DMS114 treated with DMSO at 0.1 percent for 48 hours (cell line): ENCODE data around the gene DPP4.

Experiments
- DNase-seq: peaks from one replicate; lab custom pipeline; 2025; ENCODE audit not compliant: unreplicated experiment; lab: John Stamatoyannopoulos, UW

DPP4 gene

GRCh38 chr2:162085090-162085891, 11.3 kb upstream of the DPP4 start:
- DNase-seq = no peak

- DNase-seq = no peak
Observed at GRCh38 chr2:162084536-162084935, 10.5 kb upstream of the DPP4 start.

- DNase-seq = no peak
Observed at GRCh38 chr2:162082681-162083080, 8.7 kb upstream of the DPP4 start.

DNA sequence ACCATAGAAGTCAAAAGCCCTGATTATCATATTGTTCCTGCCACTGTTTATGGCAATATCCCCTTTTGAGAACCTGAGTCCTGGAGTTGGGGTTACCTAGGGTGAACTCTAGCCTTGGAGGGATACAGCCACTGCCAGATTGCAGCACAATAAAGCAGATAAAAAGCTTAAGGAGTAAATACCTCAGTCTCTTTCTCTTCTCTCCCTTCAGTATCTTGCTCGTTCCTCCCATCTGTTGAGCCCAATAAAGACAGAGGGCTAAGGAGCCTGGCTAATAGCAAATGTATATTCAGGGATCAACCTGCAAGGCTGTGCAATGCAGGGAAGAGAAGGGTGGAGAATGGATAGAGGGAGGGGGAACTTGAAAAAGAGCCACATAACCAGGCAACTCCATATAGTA, 8.0 kb upstream of the DPP4 start:
- DNase-seq = no peak

GRCh38 chr2:162079514-162079913, 5.5 kb upstream of the DPP4 start:
- DNase-seq = no peak

DNA sequence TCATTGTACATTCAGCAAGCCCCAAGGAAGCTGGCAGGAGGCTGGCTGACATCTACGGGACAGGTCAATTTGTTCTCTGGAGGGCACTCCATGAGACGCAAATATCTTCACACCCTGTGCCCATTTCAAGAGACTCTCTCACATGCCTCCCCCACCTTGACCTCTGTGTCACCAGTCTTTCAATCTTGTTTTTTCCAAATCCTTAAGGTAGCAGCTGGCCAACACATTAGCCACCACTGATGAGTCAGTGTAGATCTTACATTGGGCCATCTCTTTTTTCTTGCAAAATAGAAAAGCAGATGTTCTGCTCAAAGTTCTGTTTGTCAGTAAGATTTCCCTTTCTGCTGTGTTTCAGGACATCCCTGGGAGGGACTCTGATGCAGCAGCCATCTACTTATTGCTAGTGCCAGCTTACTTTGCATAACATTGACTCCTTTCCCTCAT, 1.7 kb upstream of the DPP4 start:
- DNase-seq = no peak

DNA sequence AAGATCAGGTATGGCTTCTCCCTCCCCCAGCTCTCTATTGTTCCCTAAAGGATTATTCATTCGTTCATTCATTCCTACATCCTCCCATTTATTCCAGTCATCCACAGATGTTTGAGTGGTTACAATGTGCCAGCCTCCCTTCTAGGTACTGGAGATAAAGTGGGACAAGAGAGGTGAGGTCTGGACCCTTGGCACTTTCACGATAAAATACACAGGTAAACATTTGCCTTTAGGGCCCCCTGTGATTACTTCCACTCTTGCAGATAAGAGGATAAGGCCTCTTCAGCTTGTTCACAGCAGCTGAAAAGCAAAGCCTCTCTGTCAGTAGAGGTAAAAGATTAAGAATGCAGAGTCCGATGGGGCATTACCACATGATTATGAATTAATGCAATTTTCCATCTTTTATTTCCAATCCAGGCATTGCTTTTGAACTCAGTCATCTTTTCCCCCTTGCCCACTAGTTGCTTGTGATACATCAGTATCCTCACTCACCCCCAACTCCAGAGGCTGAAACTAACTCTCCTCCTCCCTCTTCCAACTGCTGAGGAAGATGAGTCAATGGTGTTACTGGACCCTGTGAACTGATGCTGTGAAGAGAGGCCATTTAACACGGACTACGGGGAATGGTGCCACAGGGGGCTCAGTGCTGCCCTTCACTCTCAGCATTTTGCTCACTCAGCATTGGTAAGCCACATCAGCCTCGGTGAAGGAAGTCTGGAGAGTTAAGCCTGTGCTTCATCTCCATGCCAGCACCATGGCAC, 1.1 kb upstream of the DPP4 start:
- no peak for DNase-seq

GRCh38 chr2:162074632-162074895, 549 bp upstream of the DPP4 start:
- DNase-seq = no peak

- DNase-seq = no peak
Observed at GRCh38 chr2:162072976-162073887, 783 bp downstream of the DPP4 start.

- DNase-seq = no peak
Observed at GRCh38 chr2:162072181-162072702, 1.8 kb downstream of the DPP4 start.

DNA sequence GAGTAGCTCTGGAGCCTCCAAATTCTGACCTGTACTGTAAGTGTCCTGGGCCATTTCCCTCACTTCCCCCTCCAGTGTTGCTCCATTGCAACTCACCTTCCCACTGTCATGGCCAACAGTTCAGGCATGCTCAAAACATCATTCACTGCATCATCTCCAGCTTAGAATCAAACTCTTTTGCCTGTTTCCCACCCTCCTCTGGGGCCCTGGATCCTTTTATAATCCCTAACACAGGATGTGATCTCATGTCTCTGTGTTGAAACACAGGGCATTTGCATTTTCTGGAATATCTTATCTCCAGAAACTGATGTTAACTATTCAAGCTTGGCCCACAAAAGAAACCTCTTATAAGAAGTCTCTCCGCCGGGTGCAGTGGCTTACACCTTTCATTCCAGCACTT, 3.0 kb downstream of the DPP4 start:
- no peak for DNase-seq

GRCh38 chr2:162070228-162070936, 3.6 kb downstream of the DPP4 start:
- DNase-seq = no peak

GRCh38 chr2:162069267-162069903, 4.6 kb downstream of the DPP4 start:
- DNase-seq = no peak

DNA sequence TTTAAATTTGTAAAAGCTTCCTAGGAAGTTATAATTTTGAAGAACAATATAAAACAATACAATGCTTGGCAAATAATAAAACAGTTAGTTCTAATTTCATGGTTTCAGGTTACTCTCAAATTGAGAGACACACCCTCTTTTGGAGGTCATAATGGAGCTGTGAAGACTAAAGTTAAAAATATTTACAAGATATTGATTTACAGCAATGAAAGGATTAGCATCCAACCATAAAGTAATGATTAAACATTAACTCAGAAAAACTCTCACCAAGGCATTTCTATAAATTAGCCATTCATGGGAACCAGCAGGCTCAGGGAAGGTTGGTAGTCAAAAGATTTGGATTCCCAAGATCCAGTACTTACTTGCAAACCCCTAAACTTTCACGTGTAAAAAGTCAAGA, 6.4 kb downstream of the DPP4 start:
- DNase-seq = no peak

DNA sequence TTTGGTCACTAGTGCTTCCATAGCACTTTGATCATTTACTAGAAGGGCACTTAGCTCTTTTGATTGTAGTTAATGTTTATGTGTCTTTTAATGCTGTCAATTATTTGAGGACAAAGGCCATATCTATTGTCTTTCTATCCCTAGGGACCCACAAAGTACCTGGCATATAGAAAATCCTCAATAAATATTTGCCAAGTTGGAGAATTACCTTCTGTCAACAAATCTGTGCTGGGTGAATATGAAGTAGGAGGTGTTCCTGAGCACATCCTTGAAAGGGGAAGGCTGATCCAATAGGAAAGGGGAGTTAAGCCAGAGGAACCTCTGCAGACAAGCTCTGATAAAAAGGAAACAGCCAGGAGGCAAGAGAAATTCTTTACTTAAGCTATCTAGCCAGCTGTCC, 8.2 kb downstream of the DPP4 start:
- DNase-seq = no peak

DNA sequence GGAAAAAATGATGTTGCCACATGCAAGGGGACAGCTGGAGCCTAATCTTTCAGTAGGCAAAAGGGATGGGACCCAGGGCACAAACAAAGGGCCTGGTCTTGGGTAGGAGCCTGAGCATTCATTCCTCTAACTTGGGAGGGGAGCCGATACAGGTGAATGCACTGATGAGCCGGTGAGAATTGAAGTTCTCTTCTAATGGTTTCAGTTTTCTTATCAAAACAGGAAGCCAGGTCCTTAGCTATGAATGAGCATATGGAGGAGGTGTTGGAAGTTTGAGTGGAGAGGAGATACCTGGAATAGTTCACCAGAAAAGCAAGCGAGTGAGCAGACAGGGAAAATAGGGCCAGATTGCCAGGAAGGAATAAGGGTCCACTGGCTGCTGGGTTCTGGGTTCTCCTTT, 10.1 kb downstream of the DPP4 start:
- no peak for DNase-seq

GRCh38 chr2:162063281-162063680, 10.7 kb downstream of the DPP4 start:
- DNase-seq = no peak

GRCh38 chr2:162062559-162062958, 11.5 kb downstream of the DPP4 start:
- no peak for DNase-seq

DNA sequence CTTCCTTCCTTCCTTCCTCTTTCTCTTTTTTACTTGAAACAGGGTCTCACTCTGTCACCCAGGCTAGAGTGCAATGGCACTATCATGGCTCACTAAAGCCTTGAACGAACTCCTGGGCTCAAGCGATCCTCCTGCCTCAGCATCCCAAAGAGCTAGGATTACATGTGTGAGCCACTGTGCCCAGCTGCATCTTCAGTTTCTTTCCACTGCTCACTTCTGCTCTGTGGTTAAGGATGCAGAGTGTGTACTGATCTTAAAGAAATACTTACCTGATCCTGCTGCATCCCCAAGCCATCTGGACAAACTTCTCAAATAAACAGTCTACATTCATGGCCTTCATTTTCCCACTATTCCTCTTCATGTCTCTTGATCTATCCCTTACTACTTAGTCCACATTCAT, 13.0 kb downstream of the DPP4 start:
- no peak for DNase-seq

GRCh38 chr2:162060532-162060931, 13.5 kb downstream of the DPP4 start:
- no peak for DNase-seq
